HG02852 (cell line): ENCODE measurements around the gene PTPRD.

Experiments
- ATAC-seq: cut with Tn5 transposase; IDR thresholded peaks from one replicate; pipeline ENCODE4 v1.9.1; 2021; ENCODE audit warnings: mild to moderate bottlenecking, moderate library complexity; ENCODE audit not compliant: unreplicated experiment

The PTPRD gene

GRCh38 chr9:8855046-8855445 lies 1757.8 kb downstream of the PTPRD start:
- no peak for ATAC-seq

DNA sequence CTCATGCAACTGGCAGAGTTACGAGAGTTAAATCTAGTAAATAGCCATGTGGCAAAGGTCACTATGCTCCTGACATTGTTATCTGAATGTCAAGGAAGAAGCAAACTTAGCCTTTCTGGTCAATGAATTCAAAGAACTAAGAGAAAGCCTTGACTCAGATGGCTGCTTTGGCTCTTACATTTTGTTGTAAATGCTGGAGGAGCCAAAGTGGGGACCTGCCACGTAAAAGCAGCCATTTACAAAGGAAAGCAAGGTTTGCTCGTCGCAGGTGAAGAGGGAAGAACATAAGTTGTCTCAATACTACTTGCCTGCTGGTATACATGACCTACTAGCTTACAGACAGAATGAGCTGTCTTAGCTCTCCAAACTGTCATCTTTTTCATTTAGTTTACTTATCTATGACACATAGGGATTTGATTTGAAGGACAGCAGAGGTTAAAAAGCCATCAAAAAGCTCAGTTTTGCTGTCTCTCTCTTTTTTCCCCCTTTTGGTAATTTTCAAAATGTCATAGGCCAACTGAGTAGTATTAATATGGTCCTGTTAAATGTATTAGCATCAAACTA lies 1760.4 kb downstream of the PTPRD start:
- ATAC-seq, result no peak

DNA sequence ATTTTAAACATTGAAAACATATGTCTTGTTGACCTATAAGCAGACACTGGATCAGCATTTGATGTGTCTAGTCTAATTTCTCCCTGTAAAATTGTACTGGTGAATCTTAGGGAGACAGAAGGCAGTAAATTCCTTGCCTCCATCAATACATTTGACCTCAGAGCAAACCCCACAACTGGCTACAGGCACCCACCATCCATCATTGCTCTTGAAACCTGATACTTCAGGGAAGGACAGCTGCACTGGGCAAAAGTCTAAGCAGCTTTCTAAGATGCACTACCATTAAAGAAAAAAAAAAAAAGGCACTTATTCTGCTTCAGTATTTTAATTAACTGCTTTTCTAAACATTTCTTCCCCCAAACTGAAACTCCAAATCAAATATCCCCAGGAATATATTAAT lies 1761.9 kb downstream of the PTPRD start:
- ATAC-seq, result no peak

DNA sequence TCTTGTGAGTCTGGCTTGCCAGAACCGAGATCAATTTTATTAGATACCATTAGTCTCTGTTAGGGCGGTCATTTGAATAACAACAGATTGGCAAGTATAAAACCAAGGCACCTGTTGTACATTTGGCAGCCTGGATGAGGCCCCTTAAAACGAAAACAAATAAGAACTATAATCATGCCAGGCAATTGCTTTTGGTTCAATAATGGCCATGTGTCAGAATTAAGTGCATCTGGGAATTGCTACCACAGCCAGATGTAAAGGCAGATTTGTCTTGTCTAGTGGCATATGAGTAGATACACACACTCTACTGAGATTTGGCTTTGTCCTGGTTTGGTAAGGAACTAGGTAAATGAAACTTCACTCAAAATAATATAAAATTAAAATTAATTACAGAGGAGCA lies 1767.0 kb downstream of the PTPRD start:
- ATAC-seq, result no peak

GRCh38 chr9:8845376-8845775 lies 1767.4 kb downstream of the PTPRD start:
- no peak for ATAC-seq

DNA sequence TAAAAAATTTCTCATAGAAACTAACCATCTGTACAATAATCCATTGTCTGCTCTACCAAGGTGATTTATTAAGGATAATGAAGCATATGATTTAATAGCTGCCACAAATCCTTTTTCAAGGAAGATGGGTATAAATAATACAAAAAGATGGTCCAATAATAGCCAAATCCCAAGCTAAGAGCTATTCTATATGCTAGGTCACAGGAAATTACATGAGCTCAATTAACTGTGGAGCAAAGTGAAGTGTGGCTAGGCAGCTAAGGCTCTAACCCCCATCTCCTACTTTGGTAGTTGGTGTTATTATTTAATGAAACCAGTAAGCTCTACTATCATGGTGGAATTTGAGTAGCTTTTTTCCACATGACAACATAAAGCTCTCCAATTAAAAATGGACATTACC lies 1768.3 kb downstream of the PTPRD start:
- ATAC-seq, result no peak

DNA sequence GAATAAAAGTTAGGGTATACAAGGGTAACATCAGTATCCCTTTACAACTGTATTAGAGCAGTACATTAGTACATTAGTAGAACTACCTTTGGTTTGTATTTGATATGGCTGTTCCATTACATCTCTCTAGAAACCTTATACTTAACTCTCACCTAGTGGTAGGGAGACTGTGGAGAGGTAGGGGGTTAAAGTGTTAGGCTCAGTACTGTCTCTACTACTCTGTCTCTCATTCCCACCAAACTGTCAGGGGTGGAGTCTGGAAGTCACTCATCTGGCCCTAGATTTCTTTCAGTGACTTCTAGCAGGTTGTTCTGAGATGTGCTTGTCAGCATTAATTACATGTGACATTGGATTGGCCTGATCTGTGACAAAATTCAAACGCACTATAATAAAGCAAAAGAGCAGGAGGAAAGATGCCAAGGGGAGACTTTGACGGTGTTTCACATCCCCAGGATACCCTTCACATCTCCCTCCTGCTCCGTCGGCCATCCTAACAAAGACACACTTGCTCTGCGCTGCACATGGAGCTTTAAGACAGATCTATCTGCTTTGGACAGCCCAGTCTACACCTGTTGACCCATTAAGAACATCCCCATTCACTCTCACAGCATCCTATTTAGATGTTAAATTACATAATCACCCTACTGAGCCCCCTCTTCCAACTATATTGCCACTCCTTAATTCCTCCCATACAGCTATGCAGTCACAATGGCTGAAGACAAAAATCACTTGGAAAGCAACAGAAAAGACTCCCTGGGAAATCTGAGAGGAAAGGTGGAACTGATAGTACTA lies 1770.2 kb downstream of the PTPRD start:
- no peak for ATAC-seq

DNA sequence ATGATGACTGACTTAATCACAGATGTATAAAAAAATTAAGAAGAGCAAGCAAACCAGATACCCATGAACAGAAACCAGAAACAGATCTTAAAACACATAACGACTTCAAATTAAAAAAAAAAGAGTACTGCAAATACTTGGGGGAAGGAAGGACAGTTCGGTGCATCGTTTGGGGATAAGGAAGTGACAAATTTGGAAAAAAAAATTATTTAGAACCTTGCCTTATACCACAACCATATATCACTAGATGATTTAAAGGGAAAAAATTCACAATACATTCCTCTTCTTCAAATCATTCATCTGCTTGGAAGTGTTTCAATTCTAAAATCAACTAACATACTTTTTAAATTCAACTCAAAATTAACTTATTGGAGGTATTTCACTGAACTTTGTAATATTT lies 1774.7 kb downstream of the PTPRD start:
- no peak for ATAC-seq

GRCh38 chr9:8835291-8835690 lies 1777.5 kb downstream of the PTPRD start:
- ATAC-seq, result no peak

GRCh38 chr9:8832955-8833354 lies 1779.8 kb downstream of the PTPRD start:
- no peak for ATAC-seq

DNA sequence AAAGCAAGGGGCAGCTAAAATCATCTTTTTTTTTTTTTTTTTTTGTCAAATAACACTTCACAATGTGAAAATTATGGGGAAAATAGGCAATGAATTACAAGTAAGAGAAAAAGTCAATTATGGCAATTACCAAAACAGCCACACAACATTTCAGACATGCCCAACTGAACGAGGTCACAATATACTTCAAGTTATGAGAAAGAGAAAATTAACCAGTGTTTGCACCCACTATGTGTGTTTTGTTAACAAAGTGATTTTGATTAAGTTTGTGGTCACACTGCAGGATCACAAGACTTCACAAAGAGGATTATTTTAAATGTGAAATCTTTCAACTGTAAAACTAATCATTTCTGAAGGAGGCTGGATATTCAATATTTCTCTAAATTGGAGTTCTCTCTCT lies 1780.4 kb downstream of the PTPRD start:
- ATAC-seq, result no peak

- ATAC-seq, result no peak
Measured at GRCh38 chr9:8831568-8831967, 1781.2 kb downstream of the PTPRD start.

- no peak for ATAC-seq
Measured at GRCh38 chr9:8826281-8826680, 1786.5 kb downstream of the PTPRD start.

GRCh38 chr9:8825585-8826147 lies 1787.1 kb downstream of the PTPRD start:
- ATAC-seq, result no peak

DNA sequence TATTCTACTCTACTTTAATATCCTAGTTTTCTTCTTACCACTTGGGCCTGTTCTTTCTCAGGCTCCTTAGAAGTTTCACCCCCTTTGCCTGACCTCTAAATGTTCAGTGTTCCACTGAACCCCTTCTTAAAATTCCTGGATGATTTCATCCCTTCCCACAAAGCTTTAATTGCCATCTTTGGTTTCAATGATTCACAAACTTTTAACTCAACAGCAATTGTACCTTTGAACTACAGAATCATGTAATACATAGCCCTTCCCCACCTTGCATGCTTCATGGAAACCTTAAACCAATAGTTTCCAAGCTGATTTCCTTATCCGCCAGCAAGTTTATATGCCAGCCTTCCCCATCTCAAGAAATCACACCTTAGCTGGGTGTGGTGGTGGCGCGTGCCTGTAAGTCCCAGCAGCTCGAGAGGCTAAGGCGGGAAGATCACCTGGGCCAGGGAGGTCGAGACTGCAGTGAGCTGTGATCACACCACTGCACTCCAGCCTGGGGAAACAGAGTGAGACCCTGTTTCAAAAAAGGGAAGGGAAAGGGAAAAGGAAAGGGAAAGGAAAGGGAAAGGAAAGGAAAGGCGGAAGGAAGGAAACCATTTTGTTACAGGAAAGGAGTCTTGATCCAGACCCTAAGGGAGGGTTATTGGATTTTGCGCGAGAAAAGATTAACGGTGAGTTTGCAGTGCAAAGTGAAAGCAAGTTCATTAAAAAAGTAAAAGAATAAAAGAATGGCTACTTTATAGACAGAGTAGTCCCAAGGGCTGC lies 1789.5 kb downstream of the PTPRD start:
- ATAC-seq, result no peak

- ATAC-seq, result no peak
Measured at GRCh38 chr9:8822667-8823025, 1790.2 kb downstream of the PTPRD start.

- ATAC-seq, result no peak
Measured at GRCh38 chr9:8821910-8822666, 1790.7 kb downstream of the PTPRD start.

- no peak for ATAC-seq
Measured at GRCh38 chr9:8817335-8817734, 1795.5 kb downstream of the PTPRD start.

- no peak for ATAC-seq
Measured at GRCh38 chr9:8816361-8816760, 1796.4 kb downstream of the PTPRD start.

GRCh38 chr9:8815931-8816330 lies 1796.9 kb downstream of the PTPRD start:
- ATAC-seq, result no peak

DNA sequence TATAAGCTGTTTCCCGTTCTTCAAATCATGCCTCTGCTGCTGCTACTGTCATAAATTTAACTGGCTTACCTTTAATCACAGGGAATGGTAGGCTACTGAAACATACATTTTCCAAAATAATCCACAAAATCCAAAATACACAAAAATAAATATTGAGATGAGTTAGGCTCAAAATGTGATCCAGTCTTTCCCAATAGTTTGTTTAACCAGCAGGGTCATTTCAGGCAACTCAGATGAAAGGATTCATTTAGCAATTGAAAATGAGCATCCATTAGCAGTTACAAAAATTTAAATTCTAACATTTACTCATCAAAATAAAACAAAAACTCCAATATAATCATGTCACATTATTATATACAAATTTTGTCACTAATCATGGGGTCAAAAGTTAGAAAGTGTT lies 1797.6 kb downstream of the PTPRD start:
- no peak for ATAC-seq
